HepG2 (cell line): ENCODE results near the gene F7. TPM values are rescaled to one million over a fixed set of nuclear protein-coding genes. Genes with fewer than 3 reads are reported as not detected.

Experiments
- ARNT2 ChIP-seq: sonication (generic); formaldehyde crosslinking; IDR thresholded peaks from 2 replicates; pipeline ENCODE4 v1.8.0; 2022; ENCODE audit warnings: mild to moderate bottlenecking, low read depth, missing genetic modification reagents, moderate library complexity
- ATF7-NPFF ChIP-seq: sonication (generic); formaldehyde crosslinking; IDR thresholded peaks from 2 replicates; pipeline ENCODE4 v1.8.1; 2023; ENCODE audit warnings: mild to moderate bottlenecking, low read depth, missing genetic modification reagents, moderate library complexity
- CAMTA2 ChIP-seq: sonication (generic); formaldehyde crosslinking; IDR thresholded peaks from 2 replicates; pipeline ENCODE4 v1.4.0; 2020; ENCODE audit warnings: mild to moderate bottlenecking, missing genetic modification reagents, borderline replicate concordance
- CSRNP1 ChIP-seq: sonication (generic); formaldehyde crosslinking; IDR thresholded peaks from 2 replicates; pipeline ENCODE4 v1.8.1; 2023; ENCODE audit warnings: mild to moderate bottlenecking, missing genetic modification reagents
- DBP ChIP-seq: sonication (generic); formaldehyde crosslinking; IDR thresholded peaks from 2 replicates; pipeline ENCODE4 v1.4.0; 2020; ENCODE audit warnings: missing genetic modification reagents; ENCODE audit errors: not compliant biosample characterization
- EEA1 ChIP-seq: sonication (generic); formaldehyde crosslinking; IDR thresholded peaks from 2 replicates; pipeline ENCODE4 v1.5.1; 2020; ENCODE audit warnings: mild to moderate bottlenecking, missing genetic modification reagents, borderline replicate concordance
- HOXA5 ChIP-seq: sonication (generic); formaldehyde crosslinking; IDR thresholded peaks from 2 replicates; pipeline ENCODE4 v1.4.0; 2020; ENCODE audit warnings: missing genetic modification reagents
- IKZF1 ChIP-seq: fragments of 450-650 bp; IDR thresholded peaks from 2 replicates; pipeline ENCODE4 v1.7.1; 2016
- KLF13 ChIP-seq: sonication (generic); formaldehyde crosslinking; IDR thresholded peaks from 2 replicates; pipeline ENCODE4 v1.4.0; 2020; ENCODE audit warnings: mild to moderate bottlenecking, missing genetic modification reagents
- NONO ChIP-seq, 2 experiments: fragments of 450-650 bp in 1 of 2; sonication (generic) in 1 of 2; formaldehyde crosslinking in 1 of 2; IDR thresholded peaks in 1 of 2; conservative IDR thresholded peaks in 1 of 2; 2 replicates each; pipeline versions ENCODE4 v1.6.1 to v1.8.0; 2017 to 2022; ENCODE audit warnings: mild to moderate bottlenecking in 1 of 2, missing genetic modification reagents in 1 of 2, moderate library complexity in 1 of 2
- ONECUT2 ChIP-seq: sonication (generic); formaldehyde crosslinking; IDR thresholded peaks from 2 replicates; pipeline ENCODE4 v1.4.0; 2020; ENCODE audit warnings: missing genetic modification reagents
- PHF21A ChIP-seq: sonication (generic); formaldehyde crosslinking; IDR thresholded peaks from 2 replicates; pipeline ENCODE4 v1.5.0; 2020; ENCODE audit warnings: mild to moderate bottlenecking, missing genetic modification reagents
- PITX1 ChIP-seq: sonication (generic); formaldehyde crosslinking; IDR thresholded peaks from 2 replicates; pipeline ENCODE4 v1.5.1; 2020; ENCODE audit warnings: mild to moderate bottlenecking, missing genetic modification reagents
- SMYD3 ChIP-seq: sonication (generic); formaldehyde crosslinking; IDR thresholded peaks from 2 replicates; pipeline ENCODE4 v1.8.1; 2023; ENCODE audit warnings: mild to moderate bottlenecking, missing genetic modification reagents
- SP4 ChIP-seq: sonication (generic); formaldehyde crosslinking; IDR thresholded peaks from 2 replicates; pipeline ENCODE4 v1.8.1; 2023; ENCODE audit warnings: mild to moderate bottlenecking, missing genetic modification reagents
- ZBTB42 ChIP-seq: sonication (generic); formaldehyde crosslinking; IDR thresholded peaks from 2 replicates; pipeline ENCODE4 v1.5.0; 2020; ENCODE audit warnings: mild to moderate bottlenecking, missing genetic modification reagents
- ZNF350 ChIP-seq: sonication (generic); formaldehyde crosslinking; IDR thresholded peaks from 2 replicates; pipeline ENCODE4 v1.4.0; 2020; ENCODE audit warnings: mild to moderate bottlenecking, low read depth, missing genetic modification reagents, borderline replicate concordance
- ZNF451 ChIP-seq: sonication (generic); formaldehyde crosslinking; IDR thresholded peaks from 2 replicates; pipeline ENCODE4 v1.5.0; 2020; ENCODE audit warnings: mild to moderate bottlenecking, missing genetic modification reagents
- ZNF510 ChIP-seq: sonication (generic); formaldehyde crosslinking; IDR thresholded peaks from 2 replicates; pipeline ENCODE4 v1.4.0; 2020; ENCODE audit warnings: low read depth, mild to moderate bottlenecking, missing genetic modification reagents
- ZNF580 ChIP-seq: IDR thresholded peaks from 2 replicates; pipeline ENCODE4 v1.6.1; 2016; ENCODE audit warnings: low read depth, borderline replicate concordance
- ZNF589 ChIP-seq: sonication (generic); formaldehyde crosslinking; conservative IDR thresholded peaks from 2 replicates; pipeline ENCODE4 v1.8.0; 2022; ENCODE audit warnings: mild to moderate bottlenecking, moderate library complexity, missing genetic modification reagents
- ZNF652 ChIP-seq: IDR thresholded peaks from 2 replicates; pipeline ENCODE4 v1.6.1; 2016; ENCODE audit warnings: low read depth, borderline replicate concordance
- polyA plus RNA-seq, 8 experiments: library from polyadenylated mRNA; depleted of rRNA in 3 of 8; stranded (reverse) in 7 of 8; unstranded in 1 of 8; fragments of >200 nt; fragmentation: Illumina TruSeq in 4 of 8; extraction: Trizol in 4 of 8; gene quantifications; 2 replicates each; pipeline versions ENCODE4 v1.2.1 to v1.2.3, GENCODE V29; 2011 to 2016; ENCODE audit warnings: low read depth in 4 of 8, missing spikeins in 1 of 8, mixed read lengths in 1 of 8; ENCODE audit not compliant: insufficient read depth in 1 of 8
- total RNA-seq, 5 experiments: library from RNA; depleted of rRNA; stranded (reverse); fragments of >200 nt; fragmentation: Illumina TruSeq; extraction: Trizol; gene quantifications; 2 replicates each; pipeline ENCODE4 v1.2.3, GENCODE V29; 2016; ENCODE audit warnings: low read depth in 1 of 5
- TF ChIP-seq, protein P1 (sequence below): sonication (generic); formaldehyde crosslinking; conservative IDR thresholded peaks from 2 replicates; pipeline ENCODE4 v1.4.0; 2020; ENCODE audit warnings: mild to moderate bottlenecking, missing genetic modification reagents, moderate library complexity

Gene F7
- total and polyA plus RNA-seq, 2 of the 13 experiments (the other 11 are each of a cell fraction or from before 2014, with no cell fraction given) = 12.6 to 26.5 TPM

DNA sequence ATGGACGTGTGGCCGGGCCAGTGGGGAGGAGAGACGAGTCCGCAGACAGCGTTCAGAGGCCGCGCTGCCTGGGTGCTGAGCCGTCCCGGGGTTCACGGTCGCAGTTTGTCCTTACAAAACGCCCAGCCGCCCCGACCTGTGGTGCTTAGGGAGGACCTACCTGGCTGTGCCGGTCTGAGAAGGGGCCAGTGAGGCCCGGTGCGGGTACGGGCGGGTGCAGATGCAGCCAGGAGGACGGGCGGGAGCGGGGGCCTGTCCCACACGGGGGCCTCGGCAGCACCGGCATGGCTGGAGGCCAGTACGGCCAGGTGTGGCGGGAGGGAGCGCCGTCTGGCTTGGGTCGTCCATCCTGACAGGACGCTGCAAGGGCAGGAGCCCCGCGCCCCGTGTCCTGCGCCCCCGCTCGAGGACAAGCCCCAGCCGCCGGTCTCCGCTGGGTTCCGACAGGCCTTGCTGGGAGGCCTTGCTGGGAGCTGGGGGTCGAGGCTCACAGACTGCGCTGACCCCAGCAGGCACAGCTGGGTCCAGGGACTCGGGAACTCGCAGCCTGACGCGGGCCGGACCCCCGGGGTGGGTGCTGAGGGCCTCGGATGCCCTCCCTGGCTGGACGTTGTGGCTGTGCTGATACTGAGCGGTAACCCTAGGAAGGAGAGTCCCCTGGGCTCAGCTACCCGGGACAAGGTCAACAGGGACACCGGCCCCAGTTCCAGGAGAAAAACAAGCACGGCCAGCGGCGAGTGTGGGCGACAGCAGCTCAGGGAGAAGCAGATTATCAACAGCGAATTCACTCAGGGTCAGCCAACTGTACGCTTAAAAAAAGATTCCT lies 47.6 kb downstream of the F7 start (continued):
- no peak for TF ChIP-seq ZNF652
- 0 out of 2 replicates have a peak, but pooled peaks have one; percentile 62 for TF ChIP-seq CSRNP1
- 0 out of 2 replicates have a peak, but pooled peaks have one; percentile 54 for TF ChIP-seq ZNF510 (CRISPR knock-in tag)
- TF ChIP-seq ZNF451 (CRISPR knock-in tag) = peak; percentile 24; the same call in 1 of the 2 replicates
- 0 out of 2 replicates have a peak, but pooled peaks have one; percentile 48 for TF ChIP-seq ZNF350 (CRISPR knock-in tag)
- peak; percentile 79 for TF ChIP-seq ATF7-NPFF (CRISPR knock-in tag)
- peak; percentile 95 for TF ChIP-seq EEA1 (CRISPR knock-in tag)
- peak; percentile 61; the same call in 1 of the 2 replicates for TF ChIP-seq ZNF580
- TF ChIP-seq, protein P1, sequence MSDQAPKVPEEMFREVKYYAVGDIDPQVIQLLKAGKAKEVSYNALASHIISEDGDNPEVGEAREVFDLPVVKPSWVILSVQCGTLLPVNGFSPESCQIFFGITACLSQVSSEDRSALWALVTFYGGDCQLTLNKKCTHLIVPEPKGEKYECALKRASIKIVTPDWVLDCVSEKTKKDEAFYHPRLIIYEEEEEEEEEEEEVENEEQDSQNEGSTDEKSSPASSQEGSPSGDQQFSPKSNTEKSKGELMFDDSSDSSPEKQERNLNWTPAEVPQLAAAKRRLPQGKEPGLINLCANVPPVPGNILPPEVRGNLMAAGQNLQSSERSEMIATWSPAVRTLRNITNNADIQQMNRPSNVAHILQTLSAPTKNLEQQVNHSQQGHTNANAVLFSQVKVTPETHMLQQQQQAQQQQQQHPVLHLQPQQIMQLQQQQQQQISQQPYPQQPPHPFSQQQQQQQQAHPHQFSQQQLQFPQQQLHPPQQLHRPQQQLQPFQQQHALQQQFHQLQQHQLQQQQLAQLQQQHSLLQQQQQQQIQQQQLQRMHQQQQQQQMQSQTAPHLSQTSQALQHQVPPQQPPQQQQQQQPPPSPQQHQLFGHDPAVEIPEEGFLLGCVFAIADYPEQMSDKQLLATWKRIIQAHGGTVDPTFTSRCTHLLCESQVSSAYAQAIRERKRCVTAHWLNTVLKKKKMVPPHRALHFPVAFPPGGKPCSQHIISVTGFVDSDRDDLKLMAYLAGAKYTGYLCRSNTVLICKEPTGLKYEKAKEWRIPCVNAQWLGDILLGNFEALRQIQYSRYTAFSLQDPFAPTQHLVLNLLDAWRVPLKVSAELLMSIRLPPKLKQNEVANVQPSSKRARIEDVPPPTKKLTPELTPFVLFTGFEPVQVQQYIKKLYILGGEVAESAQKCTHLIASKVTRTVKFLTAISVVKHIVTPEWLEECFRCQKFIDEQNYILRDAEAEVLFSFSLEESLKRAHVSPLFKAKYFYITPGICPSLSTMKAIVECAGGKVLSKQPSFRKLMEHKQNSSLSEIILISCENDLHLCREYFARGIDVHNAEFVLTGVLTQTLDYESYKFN (CRISPR knock-in tag) = 0 out of 2 replicates have a peak, but pooled peaks have one; percentile 8
- TF ChIP-seq DBP (CRISPR knock-in tag) = no peak
- TF ChIP-seq PITX1 = peak; percentile 67
- 0 out of 2 replicates have a peak, but pooled peaks have one; percentile 18 for TF ChIP-seq SP4 (CRISPR knock-in tag)
- peak; percentile 58; the same call in 1 of the 2 replicates for TF ChIP-seq ARNT2
- TF ChIP-seq KLF13 (CRISPR knock-in tag) = no peak
- peak; percentile 86 for TF ChIP-seq CAMTA2 (CRISPR knock-in tag)
- TF ChIP-seq IKZF1 = no peak
- no peak for TF ChIP-seq NONO (IDR thresholded peaks at IDR 0.05)
- peak; percentile 42 for TF ChIP-seq NONO (CRISPR knock-in tag; conservative IDR thresholded peaks at IDR 0.05)
- peak; percentile 68 for TF ChIP-seq HOXA5 (CRISPR knock-in tag)
- TF ChIP-seq SMYD3 (CRISPR knock-in tag) = no peak
- TF ChIP-seq ZBTB42 = no peak
- TF ChIP-seq ONECUT2 (CRISPR knock-in tag) = no peak
- TF ChIP-seq ZNF589 (CRISPR knock-in tag) = peak; percentile 42; the same call in 1 of the 2 replicates
- no peak for TF ChIP-seq PHF21A (CRISPR knock-in tag)
